ENCODE data around the gene ABHD14A. TPM values are rescaled to one million over a fixed set of nuclear protein-coding genes. Genes with fewer than 3 reads are reported as not detected.
A peak's percentile ranks its signal among the peaks of the same experiment; 100 is the strongest.

The ABHD14A gene
- total RNA-seq, 4 donors from 2014 or later: 8.7 to 37.9 (median 29.9) TPM

- Histone ChIP-seq H3K27me3 (no peaks in the 10 kb centered on the region), H3K4me1 (peaks cover 18 to 31% of the 10 kb centered on the region in 2 donors), H3K4me3 (no peak overlapping the region), H3K27ac (no peak overlapping the region), H3K9me3 (no peaks in the 10 kb centered on the region), H3K36me3 (no peaks in the 10 kb centered on the region)
- TF ChIP-seq POLR2A (IDR thresholded peaks at IDR 0.05) (no peak), CTCF (IDR thresholded peaks at IDR 0.05 in 4 of 5, conservative IDR thresholded peaks at IDR 0.05 in 1 of 5) (no peak)
- no peak for DNase-seq
- in situ Hi-C loops (cut with MboI; ENCODE audit: low sequenced_read_pairs in 4 of 4) (no loop called here), intact Hi-C loops (cut with DNase I; ENCODE audit: low total_unique reads) (no loop called here)
- ATAC-seq: no peak
Measured at GRCh38 chr3:51977446-51978142, 2.7 kb downstream of the ABHD14A start.

- no peak overlapping the region for H3K27ac ChIP-seq
- no peaks in the 10 kb centered on the region for H3K9me3 ChIP-seq
- H3K4me1 ChIP-seq: peaks cover 22 to 32% of the 10 kb centered on the region in 2 donors
- H3K4me3 ChIP-seq: no peak overlapping the region
- intact Hi-C loops (cut with DNase I; ENCODE audit: low total_unique reads): no loop called here
- H3K36me3 ChIP-seq: no peaks in the 10 kb centered on the region
- no peak for DNase-seq
- in situ Hi-C loops (cut with MboI; ENCODE audit: low sequenced_read_pairs in 4 of 4): no loop called here
- no peaks in the 10 kb centered on the region for H3K27me3 ChIP-seq
- TF ChIP-seq POLR2A (IDR thresholded peaks at IDR 0.05) (no peak), CTCF (IDR thresholded peaks at IDR 0.05 in 4 of 5, conservative IDR thresholded peaks at IDR 0.05 in 1 of 5) (no peak)
- ATAC-seq: no peak
Measured at GRCh38 chr3:51978143-51978502, 3.3 kb downstream of the ABHD14A start.

DNA sequence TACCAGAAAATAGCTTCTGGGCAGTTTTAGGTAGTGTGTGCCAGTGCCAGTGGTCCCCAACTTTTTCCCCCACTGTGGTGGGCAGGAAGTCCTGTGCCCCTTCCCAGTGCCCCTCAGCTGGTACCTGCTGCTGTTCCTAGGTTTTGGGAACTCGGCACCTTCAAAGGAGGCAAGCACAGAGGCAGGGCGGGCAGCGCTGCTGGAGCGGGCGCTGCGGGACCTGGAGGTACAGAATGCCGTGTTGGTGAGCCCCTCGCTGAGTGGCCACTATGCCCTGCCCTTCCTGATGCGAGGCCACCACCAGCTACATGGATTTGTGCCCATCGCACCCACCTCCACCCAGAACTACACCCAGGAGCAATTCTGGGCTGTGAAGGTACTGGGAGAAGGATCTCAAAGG lies 5.4 kb downstream of the ABHD14A start:
- H3K4me1 ChIP-seq: peaks cover 16 to 28% of the 10 kb centered on the region in 2 donors
- intact Hi-C loops (cut with DNase I; ENCODE audit: low total_unique reads): no loop called here
- in situ Hi-C loops (cut with MboI; ENCODE audit: low sequenced_read_pairs in 4 of 4): no loop called here

DNA sequence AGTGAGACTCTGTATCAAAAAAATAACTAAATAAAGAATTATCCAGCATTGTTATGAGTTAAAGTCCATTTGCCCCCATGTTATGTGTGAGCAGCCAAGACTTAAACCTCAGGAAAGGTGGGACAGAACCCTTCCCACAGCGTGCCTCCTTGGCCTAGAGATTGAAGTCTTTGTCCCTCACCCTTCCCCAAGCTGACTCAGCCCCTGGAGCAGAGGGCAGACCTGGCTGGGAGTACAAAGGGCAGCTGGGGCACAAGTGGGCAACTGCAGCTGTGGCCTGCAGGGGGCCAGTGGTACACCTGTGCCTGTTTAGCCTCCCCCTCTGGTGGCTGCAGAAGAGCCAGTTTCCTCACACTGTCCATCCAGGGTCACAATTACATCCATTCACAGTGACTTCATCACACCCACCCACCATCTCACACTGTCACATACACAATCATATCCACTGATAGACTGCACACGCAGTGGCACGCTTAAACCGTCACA lies 7.5 kb downstream of the ABHD14A start:
- Histone ChIP-seq H3K4me3 (peak overlapping the region; percentile 61 to 75 (median 64)), H3K27me3 (no peaks in the 10 kb centered on the region), H3K9me3 (no peaks in the 10 kb centered on the region), H3K36me3 (no peaks in the 10 kb centered on the region), H3K4me1 (peaks cover 16 to 17% of the 10 kb centered on the region in 2 donors), H3K27ac (peak overlapping the region; percentile 86 to 98 (median 94))
- in situ Hi-C loops (cut with MboI; ENCODE audit: low sequenced_read_pairs in 4 of 4): no loop called here
- peak; percentile 37 to 60 (median 47) for TF ChIP-seq CTCF (IDR thresholded peaks at IDR 0.05 in 4 of 5, conservative IDR thresholded peaks at IDR 0.05 in 1 of 5)
- no peak for TF ChIP-seq POLR2A (IDR thresholded peaks at IDR 0.05)
- ATAC-seq (peak in 1 of 2 donors; percentile 55), DNase-seq (peak in 1 of 2 donors; percentile 66)
- intact Hi-C loops (cut with DNase I; ENCODE audit: low total_unique reads): no loop called here

More for the DNA sequence above, 5.4 kb downstream of the ABHD14A start:
- Histone ChIP-seq H3K9me3 (no peaks in the 10 kb centered on the region), H3K27me3 (no peaks in the 10 kb centered on the region), H3K27ac (no peak overlapping the region), H3K4me3 (no peak overlapping the region), H3K36me3 (no peaks in the 10 kb centered on the region)
- ATAC-seq: no peak
- no peak for DNase-seq
- no peak for TF ChIP-seq CTCF (IDR thresholded peaks at IDR 0.05 in 4 of 5, conservative IDR thresholded peaks at IDR 0.05 in 1 of 5)
